ENCODE data around the gene TMEM263.

DNA sequence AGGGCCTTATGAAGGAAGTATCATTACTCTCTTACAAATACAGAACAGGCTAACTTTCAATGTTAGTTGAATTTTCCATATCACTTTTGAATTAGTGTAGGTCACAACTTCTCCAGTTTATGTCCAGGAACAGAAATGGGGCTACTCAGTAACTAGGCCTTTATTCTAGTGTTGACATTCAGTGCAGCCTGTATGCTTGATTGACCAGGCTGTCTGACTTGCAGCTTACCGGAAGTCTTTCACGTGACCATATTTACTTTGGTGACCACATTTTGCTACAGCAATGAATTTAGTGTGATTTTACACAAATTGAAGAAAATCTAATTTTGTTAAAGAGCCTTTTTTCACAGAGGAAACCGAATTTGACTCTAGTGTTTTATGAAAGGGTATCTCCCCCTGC lies 18.8 kb downstream of the TMEM263 start:
- TF ChIP-seq, protein P1, sequence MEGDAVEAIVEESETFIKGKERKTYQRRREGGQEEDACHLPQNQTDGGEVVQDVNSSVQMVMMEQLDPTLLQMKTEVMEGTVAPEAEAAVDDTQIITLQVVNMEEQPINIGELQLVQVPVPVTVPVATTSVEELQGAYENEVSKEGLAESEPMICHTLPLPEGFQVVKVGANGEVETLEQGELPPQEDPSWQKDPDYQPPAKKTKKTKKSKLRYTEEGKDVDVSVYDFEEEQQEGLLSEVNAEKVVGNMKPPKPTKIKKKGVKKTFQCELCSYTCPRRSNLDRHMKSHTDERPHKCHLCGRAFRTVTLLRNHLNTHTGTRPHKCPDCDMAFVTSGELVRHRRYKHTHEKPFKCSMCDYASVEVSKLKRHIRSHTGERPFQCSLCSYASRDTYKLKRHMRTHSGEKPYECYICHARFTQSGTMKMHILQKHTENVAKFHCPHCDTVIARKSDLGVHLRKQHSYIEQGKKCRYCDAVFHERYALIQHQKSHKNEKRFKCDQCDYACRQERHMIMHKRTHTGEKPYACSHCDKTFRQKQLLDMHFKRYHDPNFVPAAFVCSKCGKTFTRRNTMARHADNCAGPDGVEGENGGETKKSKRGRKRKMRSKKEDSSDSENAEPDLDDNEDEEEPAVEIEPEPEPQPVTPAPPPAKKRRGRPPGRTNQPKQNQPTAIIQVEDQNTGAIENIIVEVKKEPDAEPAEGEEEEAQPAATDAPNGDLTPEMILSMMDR (IDR thresholded peaks at IDR 0.05; ENCODE audit: low read depth, low read length) = no peak
- TF ChIP-seq EZH2phosphoT487 (IDR thresholded peaks at IDR 0.05; ENCODE audit: low read depth) = no peak
